ENCODE results near the gene TMCO6.
A peak's percentile ranks its signal among the peaks of the same experiment; 100 is the strongest.

TMCO6 gene

DNA sequence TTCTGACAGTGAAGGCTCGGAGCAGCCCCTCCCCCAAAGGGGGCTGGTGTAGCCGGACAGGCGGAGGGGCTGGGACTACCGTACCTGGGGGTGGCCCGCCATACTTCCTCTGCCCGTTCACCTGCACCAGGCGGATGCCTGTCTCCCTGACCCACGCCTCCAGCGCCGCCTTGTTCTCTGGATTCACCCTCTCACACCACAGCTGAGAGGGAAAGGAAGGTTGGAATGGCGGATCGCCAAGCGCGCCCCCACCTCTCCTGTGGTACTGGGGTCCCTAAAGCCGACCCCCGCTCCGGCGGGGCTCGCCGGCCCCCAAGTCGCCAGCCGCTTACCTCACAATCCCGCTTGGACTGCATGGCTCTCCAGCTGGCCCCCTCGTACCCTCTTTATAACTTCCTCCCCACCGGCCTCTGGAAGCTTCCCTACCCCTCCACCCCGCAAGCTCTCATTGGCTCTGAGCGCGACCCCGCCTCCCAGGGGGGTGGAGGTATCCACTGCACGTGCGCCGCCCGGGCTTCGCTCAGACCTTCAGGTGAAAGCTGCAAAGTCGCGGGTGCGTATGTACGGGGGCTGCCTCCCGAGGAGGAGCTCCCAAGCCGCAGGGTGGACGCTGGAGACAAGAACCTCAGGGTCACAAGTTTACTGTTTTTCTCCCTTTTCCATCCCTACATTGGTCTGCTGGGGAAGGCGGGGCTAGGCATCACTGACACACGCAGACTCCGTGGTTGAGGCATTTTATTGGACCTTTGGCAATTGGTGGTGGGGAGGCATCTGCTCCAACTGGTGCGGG is 34.1 kb downstream of the TMCO6 start, which contains the start of gene DND1:
Gene DND1, minus strand, starts transcription at position 390 of the 790 bp plus-strand sequence. Its CDS starts 34 bp downstream, at position 356.
- no peak for DNase-seq (ENCODE audit: low spot score)

- DNase-seq (ENCODE audit: low spot score): no peak
These were observed 35.0 kb downstream of the TMCO6 start for GRCh38 chr5:140674211-140674610.

DNA sequence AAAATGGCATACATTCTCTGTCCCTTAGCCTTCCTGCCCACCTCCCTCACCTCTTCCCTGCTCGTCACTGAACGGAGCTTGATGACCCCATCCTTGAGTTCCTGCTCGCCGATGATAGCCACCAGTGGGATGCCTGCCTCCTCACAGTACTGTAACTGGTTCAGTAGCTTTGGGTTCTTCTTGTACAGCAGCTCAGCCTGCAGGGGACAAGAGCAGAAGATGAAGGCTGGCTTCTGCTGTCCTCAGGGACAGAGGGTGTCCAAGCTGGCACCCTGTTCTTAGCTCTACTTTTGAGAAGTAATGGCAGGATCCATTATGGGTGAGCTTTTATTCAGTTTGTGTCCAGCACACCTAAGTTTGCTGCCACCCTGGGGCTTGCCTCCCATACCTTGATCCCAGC is 35.4 kb downstream of the TMCO6 start:
- no peak for DNase-seq (ENCODE audit: low spot score)

DNA sequence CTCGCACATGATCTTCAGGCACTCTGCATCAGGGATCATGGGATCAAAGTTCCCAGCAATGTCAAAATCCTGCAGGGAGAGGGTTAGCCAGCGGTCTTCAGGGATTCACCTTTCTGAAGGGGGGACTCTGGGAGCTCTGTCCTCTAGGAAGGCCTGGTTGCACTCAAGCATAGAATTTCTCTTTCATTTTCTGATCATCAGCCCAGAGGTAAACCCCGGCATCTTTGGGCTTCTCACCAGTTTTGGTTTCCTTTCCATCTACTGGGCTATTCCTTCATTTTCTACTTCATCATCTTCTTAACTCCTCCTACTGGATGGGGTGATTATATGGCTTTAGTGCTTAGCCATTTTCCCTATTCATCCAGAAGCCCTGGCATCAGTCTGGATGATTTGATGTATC is 38.7 kb downstream of the TMCO6 start:
- no peak for DNase-seq (ENCODE audit: low spot score)

DNA sequence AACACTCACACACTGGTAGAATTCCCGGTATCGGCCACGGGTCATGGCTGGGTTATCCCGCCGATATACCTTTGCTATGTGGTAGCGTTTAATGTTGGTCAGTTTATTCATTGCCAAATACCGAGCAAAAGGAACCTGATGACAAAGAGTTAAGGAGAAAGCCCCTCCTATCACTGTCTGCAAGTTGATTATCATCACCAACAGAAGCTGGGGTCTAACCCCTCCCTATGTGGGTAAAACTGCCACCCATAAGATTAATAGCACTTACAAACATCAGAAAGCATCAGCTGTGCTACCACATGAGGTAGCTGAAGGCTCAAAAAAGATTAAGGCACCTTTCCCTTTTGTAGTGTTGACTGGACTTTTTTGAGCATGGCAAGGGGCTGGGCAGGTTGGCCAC is 39.7 kb downstream of the TMCO6 start:
- no peak for DNase-seq (ENCODE audit: low spot score)

- no peak for DNase-seq (ENCODE audit: low spot score)
These were observed 51.2 kb downstream of the TMCO6 start for GRCh38 chr5:140690376-140690932.

GRCh38 chr5:140690941-140691924 is 52.0 kb downstream of the TMCO6 start, which contains the start of the genes HARS1 and HARS2:
HARS1 (minus strand) TSS chr5:140691370; CDS start chr5:140691304, 66 bp downstream.
HARS2 (plus strand) TSS chr5:140691455; CDS start chr5:140691649, 194 bp downstream.
- DNase-seq (ENCODE audit: low spot score): peak; percentile 89

- no peak for DNase-seq (ENCODE audit: low spot score)
These were observed 55.0 kb downstream of the TMCO6 start for GRCh38 chr5:140694276-140694675.
